GM12878 (cell line): ENCODE data around the gene CDK15. TPM values are rescaled to one million over a fixed set of nuclear protein-coding genes. Genes with fewer than 3 reads are reported as not detected.

Experiments
- ATAC-seq: fragments of 200-7000 bp; cut with Tn5 transposase; 3 replicates; pipeline ENCODE4 v1.9.1; 2020; ENCODE audit warnings: mild to moderate bottlenecking, moderate library complexity
- BruUV-seq: library from RNA; stranded (reverse); fragments of 400-500 nt; replicated peaks from 2 replicates; lab custom pipeline; 2021; lab: Mats Ljungman, UMichigan
- CTCF ChIA-PET: fragments of 300-600 bp; sonication (Branson Sonifier 250); formaldehyde crosslinking; extraction: SDS; loops from one replicate; lab custom pipeline; 2021; ENCODE audit warnings: inconsistent platforms; lab: Yijun Ruan, JAX
- POLR2A ChIA-PET: fragments of 350-600 bp; formaldehyde crosslinking; extraction: SDS; loops from one replicate; lab custom pipeline; 2021; ENCODE audit warnings: inconsistent platforms; lab: Charles Lee
- RAD21 ChIA-PET: fragments of 300-600 bp; sonication (Branson Sonifier 250); formaldehyde crosslinking; loops from one replicate; lab custom pipeline; 2023; ENCODE audit warnings: antibody characterized with exemption; ENCODE audit not compliant: unreplicated experiment; lab: Charles Lee
- SMC1A ChIA-PET: fragments of 300-600 bp; sonication (Branson Sonifier 250); formaldehyde crosslinking; loops from one replicate; lab custom pipeline; 2023; ENCODE audit not compliant: unreplicated experiment, uncharacterized antibody; lab: Charles Lee
- DNase-seq: peaks from one replicate; pipeline ENCODE4 v3.0.0-alpha.2; 2011; ENCODE audit warnings: low read depth, low spot score
- FAIRE-seq: peaks from 3 replicates; lab custom pipeline; 2011; peaks lifted over from hg19 to GRCh38; lab: Jason Lieb, UNC
- H2AFZ ChIP-seq: 2 replicates; pipeline ENCODE4 v1.6.0; 2011; ENCODE audit warnings: low read depth, low read length, control low read depth; ENCODE audit not compliant: control insufficient read depth
- H3K27ac ChIP-seq: 2 replicates; pipeline ENCODE4 v1.5.1; 2011; ENCODE audit warnings: control low read depth; ENCODE audit not compliant: control insufficient read depth, insufficient read depth
- H3K27me3 ChIP-seq, 2 experiments: replicated peaks in 1 of 2; 2 replicates each; pipeline versions ENCODE4 v1.6.0 to v1.6.1; 2011; ENCODE audit warnings: low read length in 1 of 2; ENCODE audit not compliant: control insufficient read depth in 2 of 2, insufficient read depth in 2 of 2
- H3K36me3 ChIP-seq, 2 experiments: 2 replicates each; pipeline ENCODE4 v1.5.1; 2011; ENCODE audit warnings: low read length in 1 of 2; ENCODE audit not compliant: control insufficient read depth in 2 of 2, insufficient read depth in 2 of 2
- H3K4me1 ChIP-seq: 2 replicates; pipeline ENCODE4 v1.6.1; 2011; ENCODE audit warnings: mild to moderate bottlenecking, low read length, moderate library complexity, mixed read lengths; ENCODE audit not compliant: control insufficient read depth, insufficient read depth
- H3K4me2 ChIP-seq: 2 replicates; pipeline ENCODE4 v1.6.0; 2011; ENCODE audit warnings: control low read depth; ENCODE audit not compliant: control insufficient read depth, insufficient read depth
- H3K4me3 ChIP-seq: fragments of 200-600 bp; sonication (generic); 2 replicates; pipeline ENCODE4 v1.5.1; 2016
- H3K79me2 ChIP-seq: 2 replicates; pipeline ENCODE4 v1.6.0; 2011; ENCODE audit warnings: low read length; ENCODE audit not compliant: control insufficient read depth, insufficient read depth
- H3K9ac ChIP-seq: 2 replicates; pipeline ENCODE4 v1.8.0; 2011; ENCODE audit warnings: low read length, control low read depth, mixed read lengths; ENCODE audit not compliant: control insufficient read depth, insufficient read depth
- H3K9me3 ChIP-seq: replicated peaks from 3 replicates; pipeline ENCODE4 v1.5.1; 2011; ENCODE audit warnings: mild to moderate bottlenecking, low read length; ENCODE audit not compliant: control insufficient read depth, insufficient read depth
- H4K20me1 ChIP-seq: 2 replicates; pipeline ENCODE4 v1.6.0; 2011; ENCODE audit not compliant: control insufficient read depth, insufficient read depth
- BCL11A ChIP-seq: IDR thresholded peaks from 2 replicates; pipeline ENCODE4 v1.6.1; 2011; ENCODE audit warnings: low read depth, low read length
- BHLHE40 ChIP-seq, 2 experiments: fragments of 450-650 bp in 1 of 2; IDR thresholded peaks; 2 replicates each; pipeline ENCODE4 v1.6.1; 2011 to 2017; ENCODE audit warnings: low read depth in 2 of 2, borderline replicate concordance in 1 of 2, improper control_type of control experiment in 1 of 2, low read length in 1 of 2, mild to moderate bottlenecking in 1 of 2
- BMI1 ChIP-seq: fragments of 450-650 bp; IDR thresholded peaks from 2 replicates; pipeline ENCODE4 v1.6.1; 2016; ENCODE audit warnings: mild to moderate bottlenecking, moderate library complexity, borderline replicate concordance
- CREB1 ChIP-seq: IDR thresholded peaks from 2 replicates; pipeline ENCODE4 v1.6.1; 2012; ENCODE audit warnings: low read depth, mild to moderate bottlenecking, inconsistent platforms
- HCFC1 ChIP-seq: fragments of 150-350 bp; IDR thresholded peaks from 2 replicates; pipeline ENCODE4 v1.6.1; 2014; ENCODE audit warnings: low read length
- IRF5 ChIP-seq: fragments of 450-650 bp; IDR thresholded peaks from 2 replicates; pipeline ENCODE4 v1.6.1; 2017; ENCODE audit warnings: borderline replicate concordance
- JUND ChIP-seq: IDR thresholded peaks from 2 replicates; pipeline ENCODE4 v1.6.1; 2012; ENCODE audit warnings: low read depth, mild to moderate bottlenecking, low read length, improper control_type of control experiment, moderate library complexity
- KLF5 ChIP-seq: fragments of 450-650 bp; IDR thresholded peaks from 2 replicates; pipeline ENCODE4 v1.6.1; 2014; ENCODE audit warnings: mild to moderate bottlenecking; ENCODE audit not compliant: partially characterized antibody
- LARP7 ChIP-seq: fragments of 450-650 bp; IDR thresholded peaks from 2 replicates; pipeline ENCODE4 v1.6.1; 2017; ENCODE audit warnings: mild to moderate bottlenecking
- PKNOX1 ChIP-seq: fragments of 450-650 bp; IDR thresholded peaks from 2 replicates; pipeline ENCODE4 v1.6.1; 2016; ENCODE audit warnings: mild to moderate bottlenecking
- POLR2AphosphoS5 ChIP-seq: IDR thresholded peaks from 2 replicates; pipeline ENCODE4 v1.6.1; 2011; ENCODE audit warnings: mild to moderate bottlenecking, low read length, inconsistent platforms
- RAD21 ChIP-seq: IDR thresholded peaks from 2 replicates; pipeline ENCODE4 v1.6.1; 2011; ENCODE audit warnings: mild to moderate bottlenecking, low read depth, low read length, moderate library complexity; ENCODE audit not compliant: insufficient read depth
- USF1 ChIP-seq: IDR thresholded peaks from 2 replicates; pipeline ENCODE4 v1.6.1; 2011; ENCODE audit warnings: borderline replicate concordance, low read depth, mild to moderate bottlenecking, moderate library complexity, mixed read lengths, low read length; ENCODE audit not compliant: insufficient read depth; ENCODE audit errors: extremely low read length
- USF2 ChIP-seq: IDR thresholded peaks from 2 replicates; pipeline ENCODE4 v1.6.1; 2011; ENCODE audit warnings: low read depth, low read length, improper control_type of control experiment, borderline replicate concordance
- ZNF687 ChIP-seq: fragments of 450-650 bp; IDR thresholded peaks from 2 replicates; pipeline ENCODE4 v1.6.1; 2017; ENCODE audit warnings: mild to moderate bottlenecking, moderate library complexity
- WGBS: methylation state at CpG from one replicate; pipeline ENCODE4 v1.1.6; 2016; ENCODE audit warnings: low lambda C conversion rate; ENCODE audit not compliant: insufficient replicate concordance, insufficient coverage; ENCODE audit errors: missing lambda C conversion rate; 5-methylcytosine and 5-hydroxymethylcytosine counted together
- in situ Hi-C: fragments of 300-500 bp; cut with MboI; formaldehyde crosslinking; loops from 9 replicates; pipeline ENCODE4 v1.14.3; 2018; ENCODE audit warnings: mixed read lengths
- intact Hi-C: fragments of 100-400 bp; cut with micrococcal nuclease; formaldehyde crosslinking; loops from one replicate; pipeline ENCODE4 v1.14.2; 2022; ENCODE audit not compliant: unreplicated experiment
- polyA plus RNA-seq, 11 experiments: library from polyadenylated mRNA; depleted of rRNA in 4 of 11; unstranded in 6 of 11; stranded (reverse) in 5 of 11; fragments of >200 nt; fragmentation: Nextera tagmentation in 4 of 11; fragmentation: Illumina TruSeq in 1 of 11; extraction: Ambion mirVana in 4 of 11; extraction: Trizol in 1 of 11; gene quantifications; 1 replicate in 1 of 11; 2 replicates in 10 of 11; pipeline versions ENCODE4 v1.2.1 to v1.2.3, GENCODE V29; 2011 to 2016; ENCODE audit warnings: inconsistent platforms in 2 of 11, missing spikeins in 2 of 11, low read depth in 1 of 11
- total RNA-seq, 4 experiments: library from RNA; depleted of rRNA in 3 of 4; stranded (reverse); fragments of >200 nt in 3 of 4; fragmentation: Illumina TruSeq in 1 of 4; extraction: Trizol in 1 of 4; gene quantifications; 2 replicates each; pipeline versions ENCODE4 v1.2.1 to v1.2.3, GENCODE V29; 2013 to 2021

The CDK15 gene
- total and polyA plus RNA-seq, 10 of the 15 experiments (the other 5 are each of a cell fraction or from before 2014, with no cell fraction given): 0.01 to 0.04 TPM; not detected in 8

GRCh38 chr2:201781557-201782051 lies 24.7 kb upstream of the CDK15 start:
- Histone ChIP-seq H3K79me2 (no peaks in the 10 kb centered on the region; the same call in none of the 2 replicates), H3K4me2 (peak overlapping the region; percentile 98), H3K27me3 (no peaks in the 10 kb centered on the region), H4K20me1 (no peaks in the 10 kb centered on the region), H2AFZ (peak overlapping the region; percentile 94), H3K9ac (peak overlapping the region; percentile 55), H3K9me3 (no peaks in the 10 kb centered on the region), H3K4me3 (peak overlapping the region; percentile 96), H3K4me1 (no peaks in the 10 kb centered on the region), H3K36me3 (no peaks in the 10 kb centered on the region), H3K27ac (no peak overlapping the region)
- POLR2A ChIA-PET: interaction anchor here (0.5 to 1.2 kb wide), 4 partner anchors 12 to 330 kb away, joined by 3 to 8 read pairs (median 4); partner anchors contain the start of genes STRADB and TRAK2
- intact Hi-C loops: loop anchor here (10.0 kb wide), 1 partner anchor 547 kb away; no protein-coding TSS in a partner anchor
- CTCF ChIA-PET: interaction anchor here (0.7 to 1.3 kb wide), 3 partner anchors 78 to 398 kb away, joined by 3 read pairs; no protein-coding TSS in a partner anchor
- 28% methylated on average over 15 of the region's 15 CpGs for WGBS
- ATAC-seq (peak; percentile 15), FAIRE-seq (peak; percentile 27), DNase-seq (no peak)
- SMC1A ChIA-PET: interaction anchor here (1.6 kb wide), 1 partner anchor 23 kb away, joined by 5 read pairs; no protein-coding TSS in a partner anchor
- RAD21 ChIA-PET: interaction anchor here (1.4 to 1.5 kb wide), 2 partner anchors 23 to 139 kb away, joined by 5 read pairs; partner anchors contain the start of gene TMEM237
- BruUV-seq: no TSS peak
- in situ Hi-C loops: no loop called here
- TF ChIP-seq BCL11A (no peak), HCFC1 (no peak), IRF5 (no peak), CREB1 (0 out of 2 replicates have a peak, but pooled peaks have one; percentile 21), BHLHE40 (IDR thresholded peaks at IDR 0.05; ENCODE audit: borderline replicate concordance in 1 of 2, low read depth in 2 of 2, low read length in 1 of 2) (peak in 1 of 2 experiments; percentile 19; a peak in 1 of 4 replicates), USF1 (no peak), JUND (no peak), USF2 (no peak), LARP7 (0 out of 2 replicates have a peak, but pooled peaks have one; percentile 33), ZNF687 (no peak), POLR2AphosphoS5 (no peak), PKNOX1 (peak; percentile 23; the same call in 1 of the 2 replicates), BMI1 (no peak), RAD21 (no peak), KLF5 (no peak)
